Skeletal muscle tissue (tissue), 4 donors: ENCODE measurements around the gene NPAS3. TPM values are rescaled to one million over a fixed set of nuclear protein-coding genes. Genes with fewer than 3 reads are reported as not detected.

Experiments used
- H3K27ac ChIP-seq: one replicate; pipeline ENCODE4 v1.7.0; 2013; ENCODE audit warnings: mild to moderate bottlenecking, low read depth, low read length, inconsistent platforms
- H3K27me3 ChIP-seq, 3 donors: one replicate each; pipeline ENCODE4 v1.7.0; 2013; ENCODE audit warnings: low read length in 3 of 3; ENCODE audit not compliant: control insufficient read depth in 3 of 3, insufficient read depth in 3 of 3
- H3K36me3 ChIP-seq, 3 donors: one replicate each; pipeline ENCODE4 v1.7.0; 2013; ENCODE audit warnings: low read length in 3 of 3; ENCODE audit not compliant: control insufficient read depth in 3 of 3, insufficient read depth in 3 of 3
- H3K4me1 ChIP-seq, 3 donors: one replicate each; pipeline ENCODE4 v1.7.0; 2013; ENCODE audit warnings: low read length in 3 of 3, mild to moderate bottlenecking in 3 of 3; ENCODE audit not compliant: control insufficient read depth in 3 of 3, insufficient read depth in 3 of 3
- H3K4me3 ChIP-seq, 3 donors: one replicate each; pipeline ENCODE4 v1.7.0; 2013; ENCODE audit warnings: low read length in 3 of 3
- H3K9ac ChIP-seq, 3 donors: one replicate each; pipeline ENCODE4 v1.7.0; 2013; ENCODE audit warnings: low read length in 3 of 3, mild to moderate bottlenecking in 3 of 3, moderate library complexity in 2 of 3, low read depth in 1 of 3
- H3K9me3 ChIP-seq, 3 donors: one replicate each; pipeline ENCODE4 v1.7.0; 2013; ENCODE audit warnings: low read length in 3 of 3; ENCODE audit not compliant: control insufficient read depth in 3 of 3
- total RNA-seq: library from RNA; depleted of rRNA; stranded (reverse); fragments of >200 nt; gene quantifications from one replicate; pipeline ENCODE4 v1.2.3, GENCODE V29; 2014
- donor health status: Osteomylitis.

NPAS3 gene
- total RNA-seq, 1 donor from 2014 or later = 9.9 TPM

DNA sequence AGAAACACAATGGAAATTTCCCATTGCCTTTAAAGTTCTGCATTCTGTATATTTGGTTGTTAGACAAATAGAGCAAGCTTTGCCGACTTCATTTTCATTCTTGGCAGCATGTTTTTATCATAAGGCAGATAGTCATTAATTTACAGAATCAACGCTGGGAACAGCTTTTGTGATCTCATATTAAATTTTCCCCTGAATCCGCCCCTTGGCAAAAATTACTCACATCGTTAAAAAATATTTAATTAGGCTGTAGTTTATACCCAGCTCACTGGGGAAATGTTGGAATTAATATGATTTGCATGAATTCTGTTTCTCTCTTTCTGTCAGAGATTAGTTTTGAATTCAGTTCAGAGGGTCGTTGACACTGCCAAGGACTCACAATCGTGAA, 714.6 kb downstream of the NPAS3 start:
- Histone ChIP-seq H3K27ac (no peak overlapping the region), H3K36me3 (no peaks in the 10 kb centered on the region), H3K27me3 (no peaks in the 10 kb centered on the region), H3K4me3 (no peak overlapping the region), H3K9ac (no peak overlapping the region), H3K4me1 (no peaks in the 10 kb centered on the region), H3K9me3 (no peaks in the 10 kb centered on the region)

DNA sequence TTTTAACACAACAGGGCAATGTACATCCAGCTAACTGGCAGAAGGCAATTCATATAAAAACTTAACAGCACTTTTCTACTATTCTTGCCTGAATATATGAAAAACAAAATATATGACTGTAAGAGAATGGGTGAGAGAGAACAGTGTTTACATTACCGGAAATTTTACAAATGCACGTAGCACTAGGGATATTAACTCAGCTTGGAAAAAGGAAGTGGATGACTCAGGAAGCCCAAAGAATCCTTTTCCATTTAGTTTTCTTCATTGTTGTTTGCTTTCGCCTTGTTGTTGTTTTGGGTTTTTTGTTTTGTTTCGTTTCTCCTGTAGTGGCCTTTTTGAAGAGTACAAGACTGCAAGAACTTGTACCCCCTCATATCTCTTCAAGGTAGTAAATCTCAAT, 716.7 kb downstream of the NPAS3 start:
- no peaks in the 10 kb centered on the region for H3K36me3 ChIP-seq
- H3K9me3 ChIP-seq = no peaks in the 10 kb centered on the region
- no peak overlapping the region for H3K9ac ChIP-seq
- no peak overlapping the region for H3K4me3 ChIP-seq
- H3K27me3 ChIP-seq = no peaks in the 10 kb centered on the region
- no peak overlapping the region for H3K27ac ChIP-seq
- no peaks in the 10 kb centered on the region for H3K4me1 ChIP-seq

- Histone ChIP-seq H3K27ac (no peak overlapping the region), H3K36me3 (no peaks in the 10 kb centered on the region), H3K4me1 (no peaks in the 10 kb centered on the region)
Observed at GRCh38 chr14:33657476-33657875, 718.8 kb downstream of the NPAS3 start.

GRCh38 chr14:33660248-33660647, 721.6 kb downstream of the NPAS3 start:
- Histone ChIP-seq H3K9ac (no peak overlapping the region), H3K4me1 (no peaks in the 10 kb centered on the region), H3K36me3 (no peaks in the 10 kb centered on the region), H3K4me3 (no peak overlapping the region), H3K27me3 (no peaks in the 10 kb centered on the region), H3K27ac (no peak overlapping the region), H3K9me3 (no peaks in the 10 kb centered on the region)

More at GRCh38 chr14:33657476-33657875, 718.8 kb downstream of the NPAS3 start:
- Histone ChIP-seq H3K27me3 (no peaks in the 10 kb centered on the region), H3K9ac (no peak overlapping the region), H3K9me3 (no peaks in the 10 kb centered on the region), H3K4me3 (no peak overlapping the region)

DNA sequence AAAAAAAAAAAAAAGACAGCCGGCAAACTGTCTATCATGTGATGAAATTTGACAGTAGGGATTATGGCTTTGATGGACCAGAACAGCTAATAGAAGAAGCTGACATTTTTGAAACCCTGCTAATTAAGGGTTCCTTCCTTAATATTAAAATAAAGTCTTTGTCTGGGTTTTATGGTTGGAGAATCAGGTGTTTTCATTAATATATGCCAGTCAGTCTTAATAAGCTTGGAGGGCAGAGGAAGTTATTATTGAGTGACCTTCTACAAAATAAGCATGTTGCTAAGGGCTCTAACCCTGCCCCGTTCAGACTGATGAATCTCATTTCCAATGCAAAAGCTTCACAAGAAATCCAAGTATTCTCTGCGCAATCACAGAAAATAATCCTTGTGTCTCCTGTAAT, 722.4 kb downstream of the NPAS3 start:
- H3K4me3 ChIP-seq = no peak overlapping the region
- H3K36me3 ChIP-seq = no peaks in the 10 kb centered on the region
- no peak overlapping the region for H3K9ac ChIP-seq
- no peak overlapping the region for H3K27ac ChIP-seq
- no peaks in the 10 kb centered on the region for H3K4me1 ChIP-seq
- H3K27me3 ChIP-seq = no peaks in the 10 kb centered on the region
- no peaks in the 10 kb centered on the region for H3K9me3 ChIP-seq

DNA sequence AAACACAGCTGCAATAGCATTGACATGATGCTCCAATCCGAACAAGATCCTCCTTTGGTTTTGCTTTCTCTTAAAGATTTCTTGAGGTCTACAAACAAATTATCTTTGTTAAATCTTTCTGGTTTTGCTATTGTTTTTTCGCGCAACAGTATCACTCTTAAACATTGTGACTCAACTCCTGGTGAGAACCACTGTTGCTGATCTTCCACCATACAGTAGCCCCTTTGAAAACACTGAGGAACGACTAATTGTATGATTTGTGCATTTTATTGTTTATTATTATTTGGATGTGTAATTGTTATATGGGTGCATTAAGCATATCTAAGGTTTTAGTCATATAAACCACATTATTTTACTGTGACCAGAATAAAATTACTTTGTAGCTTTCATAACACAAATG, 729.4 kb downstream of the NPAS3 start:
- Histone ChIP-seq H3K36me3 (no peaks in the 10 kb centered on the region), H3K9me3 (no peaks in the 10 kb centered on the region), H3K27me3 (no peaks in the 10 kb centered on the region), H3K4me1 (no peaks in the 10 kb centered on the region), H3K27ac (no peak overlapping the region), H3K9ac (no peak overlapping the region), H3K4me3 (no peak overlapping the region)

- H3K36me3 ChIP-seq = no peaks in the 10 kb centered on the region
- no peaks in the 10 kb centered on the region for H3K9me3 ChIP-seq
- no peaks in the 10 kb centered on the region for H3K4me1 ChIP-seq
- no peak overlapping the region for H3K27ac ChIP-seq
- H3K9ac ChIP-seq = no peak overlapping the region
- H3K4me3 ChIP-seq = no peak overlapping the region
- no peaks in the 10 kb centered on the region for H3K27me3 ChIP-seq
Observed at GRCh38 chr14:33669111-33669510, 730.4 kb downstream of the NPAS3 start.

DNA sequence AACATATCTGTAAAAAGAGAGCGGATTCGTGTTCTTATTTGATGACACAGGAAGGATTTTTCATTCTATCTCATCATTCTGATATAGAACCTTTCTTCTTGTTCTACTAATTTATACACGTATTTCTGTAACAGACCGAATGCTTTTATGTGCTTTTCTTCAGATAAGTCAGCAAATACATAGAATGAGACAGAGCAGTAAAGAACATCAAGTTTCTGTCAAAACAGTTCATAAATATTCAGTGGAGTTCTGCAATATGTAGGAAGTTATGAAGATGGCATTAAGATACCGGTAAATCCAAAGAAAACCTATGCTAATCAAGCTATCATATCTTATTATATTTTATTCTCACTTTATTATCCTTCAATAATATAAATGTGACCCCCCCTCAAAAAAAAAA, 731.6 kb downstream of the NPAS3 start:
- Histone ChIP-seq H3K9ac (no peak overlapping the region), H3K4me3 (no peak overlapping the region), H3K27me3 (no peaks in the 10 kb centered on the region), H3K27ac (no peak overlapping the region), H3K4me1 (no peaks in the 10 kb centered on the region), H3K9me3 (no peaks in the 10 kb centered on the region), H3K36me3 (no peaks in the 10 kb centered on the region)

DNA sequence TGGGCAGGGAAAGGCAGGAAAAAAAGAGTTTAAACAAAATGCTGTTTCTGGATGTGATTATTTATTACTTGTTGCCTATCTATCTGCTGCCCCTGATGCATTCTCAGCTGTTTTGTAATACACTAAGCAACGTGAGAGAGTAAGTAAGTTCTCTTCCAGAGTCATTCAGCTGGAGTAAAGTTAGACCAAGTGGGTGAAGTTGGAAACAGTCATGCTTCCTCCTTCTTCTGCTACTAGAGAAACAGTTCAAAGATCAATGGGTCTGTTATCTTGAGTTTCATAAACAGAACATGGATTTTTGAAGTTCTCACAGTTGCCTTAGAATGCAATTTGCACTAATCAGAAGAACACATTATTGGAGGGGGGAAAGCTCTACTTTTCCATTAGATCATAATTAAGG, 732.9 kb downstream of the NPAS3 start:
- Histone ChIP-seq H3K4me3 (no peak overlapping the region), H3K9ac (no peak overlapping the region), H3K36me3 (no peaks in the 10 kb centered on the region), H3K27me3 (no peaks in the 10 kb centered on the region), H3K27ac (no peak overlapping the region), H3K4me1 (no peaks in the 10 kb centered on the region), H3K9me3 (no peaks in the 10 kb centered on the region)

DNA sequence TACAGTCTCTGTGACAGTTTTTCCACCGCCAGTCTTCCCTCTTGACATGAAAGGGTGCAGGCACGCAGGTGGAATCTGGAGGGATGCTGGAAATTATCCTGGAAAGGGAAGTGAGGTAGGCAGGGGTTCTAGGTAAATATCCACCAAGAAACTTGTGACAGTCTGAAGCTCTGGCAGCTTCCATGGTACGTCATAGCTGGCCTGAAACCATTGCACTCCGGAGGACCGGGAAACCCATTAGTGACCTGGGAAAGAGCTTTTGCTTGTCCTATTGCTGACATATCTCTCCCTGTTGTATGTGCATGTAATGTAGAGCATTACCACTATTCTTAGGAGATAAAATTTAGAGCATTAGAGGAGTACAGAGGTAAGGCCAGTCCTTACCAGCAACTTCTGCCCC, 736.2 kb downstream of the NPAS3 start:
- H3K27me3 ChIP-seq = no peaks in the 10 kb centered on the region
- no peak overlapping the region for H3K27ac ChIP-seq
- H3K36me3 ChIP-seq = no peaks in the 10 kb centered on the region
- no peak overlapping the region for H3K4me3 ChIP-seq
- H3K9ac ChIP-seq = no peak overlapping the region
- H3K4me1 ChIP-seq = no peaks in the 10 kb centered on the region
- H3K9me3 ChIP-seq = no peaks in the 10 kb centered on the region
